Activated B cell treated with CpG ODN at 0.5 μM for 24 hours (primary cell): Measurements from ENCODE around the gene MANBA. TPM values are rescaled to one million over a fixed set of nuclear protein-coding genes. Genes with fewer than 3 reads are reported as not detected.

Source experiments
- ATAC-seq: fragments of 200-7000 bp; cut with Tn5 transposase; one replicate; pipeline ENCODE4 v1.10.0; 2021; ENCODE audit warnings: low read depth, mild to moderate bottlenecking, moderate library complexity
- CTCF ChIA-PET: fragments of 350-600 bp; sonication (Branson Sonifier 250); formaldehyde crosslinking; loops from one replicate; lab custom pipeline; 2021; ENCODE audit warnings: antibody characterized with exemption; lab: Charles Lee
- POLR2A ChIA-PET: fragments of 350-600 bp; sonication (Branson Sonifier 250); formaldehyde crosslinking; loops from one replicate; lab custom pipeline; 2021; ENCODE audit warnings: antibody characterized with exemption; lab: Charles Lee
- DNase-seq: peaks from one replicate; pipeline ENCODE4 v3.0.0; 2022
- H3K27ac Mint-ChIP-seq: one replicate; pipeline ENCODE4 v1.8.0; 2020; ENCODE audit warnings: mixed read lengths
- H3K27me3 Mint-ChIP-seq: one replicate; pipeline ENCODE4 v1.8.0; 2021; ENCODE audit warnings: mixed read lengths
- H3K36me3 Mint-ChIP-seq: one replicate; pipeline ENCODE4 v1.8.0; 2021; ENCODE audit warnings: low read depth, mixed read lengths
- H3K4me1 Mint-ChIP-seq: one replicate; pipeline ENCODE4 v1.8.0; 2021; ENCODE audit warnings: mixed read lengths
- H3K4me3 Mint-ChIP-seq: one replicate; pipeline ENCODE4 v1.8.0; 2020; ENCODE audit warnings: mild to moderate bottlenecking, mixed read lengths
- H3K9me3 Mint-ChIP-seq: one replicate; pipeline ENCODE4 v1.8.0; 2020; ENCODE audit warnings: mixed read lengths
- CTCF ChIP-seq: fragments of 200-600 bp; IDR thresholded peaks from one replicate; pipeline ENCODE4 v1.8.0; 2022; ENCODE audit warnings: antibody characterized with exemption, mild to moderate bottlenecking
- intact Hi-C: fragments of 100-400 bp; cut with micrococcal nuclease; formaldehyde crosslinking; loops from one replicate; pipeline ENCODE4 v1.15.1; 2024
- total RNA-seq: library from RNA; stranded (reverse); gene quantifications from 2 replicates; pipeline ENCODE4 v1.2.3, GENCODE V29; 2022

MANBA gene
- total RNA-seq, 1 donor from 2014 or later: 55.3 TPM

DNA sequence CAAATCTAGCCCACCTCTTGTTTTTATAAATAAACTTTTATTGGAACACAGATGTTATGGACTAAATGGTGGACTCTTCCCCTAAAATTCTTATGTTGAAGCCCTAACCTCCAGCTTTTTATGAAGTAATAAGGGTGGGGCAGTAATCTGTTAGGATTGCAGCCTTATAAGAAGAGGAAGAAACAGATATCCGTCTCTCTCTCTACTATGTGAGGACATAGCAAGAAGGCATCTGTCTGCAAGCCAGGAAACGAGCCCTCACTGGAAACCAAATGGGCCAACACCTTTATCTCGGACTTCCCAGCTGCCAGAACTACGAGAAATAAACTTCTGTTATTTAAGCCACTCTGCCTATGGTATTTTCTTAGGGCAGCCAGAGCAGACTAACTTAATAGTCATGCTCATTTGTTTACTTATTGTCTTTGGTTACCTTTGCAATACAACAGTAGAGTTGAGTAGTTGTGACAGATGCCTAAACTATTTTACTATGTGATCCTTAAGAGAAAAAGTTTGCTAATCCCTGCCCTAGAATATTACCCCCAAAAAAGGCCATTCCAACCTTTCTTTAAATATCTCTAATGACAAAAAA lies 67.4 kb downstream of the MANBA start:
- Mint-ChIP-seq H3K27me3 (no peaks in the 10 kb centered on the region), H3K4me3 (no peak overlapping the region), H3K9me3 (no peaks in the 10 kb centered on the region), H3K36me3 (peaks cover 59% of the 10 kb centered on the region), H3K27ac (no peak overlapping the region), H3K4me1 (no peaks in the 10 kb centered on the region)
- DNase-seq (no peak), ATAC-seq (no peak)
- POLR2A ChIA-PET: no interaction called here
- intact Hi-C loops: no loop called here
- CTCF ChIA-PET: no interaction called here
- no peak for TF ChIP-seq CTCF

DNA sequence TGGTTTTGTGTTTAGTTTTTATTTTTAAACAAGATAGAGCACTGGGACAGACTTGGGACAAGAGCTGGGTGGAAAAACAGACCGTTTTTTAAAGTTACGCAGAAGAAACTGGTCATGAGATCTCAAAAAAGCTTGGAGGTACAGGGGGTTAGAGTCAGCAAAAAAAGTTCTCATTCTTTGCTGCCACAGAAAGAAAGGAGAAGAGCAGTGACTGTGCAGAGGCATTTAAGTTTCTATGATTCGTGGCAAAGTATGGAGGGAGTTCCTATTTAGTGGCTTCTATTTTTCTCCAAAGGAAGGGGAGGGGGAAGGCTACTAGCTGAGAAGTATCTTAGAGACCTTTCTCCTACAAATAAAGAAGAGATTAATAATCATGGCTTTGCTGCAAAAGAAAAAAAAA lies 68.3 kb downstream of the MANBA start:
- Mint-ChIP-seq H3K36me3 (peaks cover 59% of the 10 kb centered on the region), H3K27me3 (no peaks in the 10 kb centered on the region), H3K4me3 (no peak overlapping the region), H3K27ac (no peak overlapping the region), H3K4me1 (no peaks in the 10 kb centered on the region), H3K9me3 (no peaks in the 10 kb centered on the region)
- ChIA-PET CTCF (no interaction called here), POLR2A (interaction anchor here (0.5 kb wide), 1 partner anchor 262 kb away, joined by 3 read pairs; no protein-coding TSS in a partner anchor)
- no peak for ATAC-seq
- no peak for TF ChIP-seq CTCF
- intact Hi-C loops: no loop called here
- DNase-seq: no peak

DNA sequence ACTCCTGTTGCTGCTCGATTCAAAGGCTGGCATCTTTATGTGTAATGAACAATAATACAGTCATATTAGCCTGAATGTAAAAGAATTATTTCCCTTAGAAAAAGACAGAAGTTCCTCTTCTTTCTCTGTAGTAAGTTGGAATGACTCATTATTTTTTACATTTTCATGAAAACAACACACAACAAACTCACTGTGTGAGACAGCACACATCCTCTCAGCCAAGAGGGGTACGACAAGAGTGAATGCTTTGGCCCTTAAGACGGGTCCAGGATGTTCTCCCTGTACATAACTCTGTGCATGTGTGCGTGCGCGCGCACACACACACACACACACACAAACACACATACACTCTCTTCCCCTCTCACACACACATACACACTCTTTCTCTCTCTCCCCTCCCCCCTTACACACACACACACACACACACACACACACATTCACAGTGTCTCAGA lies 72.8 kb downstream of the MANBA start:
- peaks cover 26% of the 10 kb centered on the region for H3K36me3 Mint-ChIP-seq
- no peaks in the 10 kb centered on the region for H3K9me3 Mint-ChIP-seq
- POLR2A ChIA-PET: interaction anchor here (1.3 kb wide), 1 partner anchor 73 kb away, joined by 9 read pairs; the partner anchor contains the start of gene MANBA
- intact Hi-C loops: loop anchor here (1.0 to 10.0 kb wide), 3 partner anchors 72 to 407 kb away; partner anchors contain the start of genes BDH2, MANBA and SLC9B1
- CTCF ChIA-PET: no interaction called here
- DNase-seq: no peak
- H3K27me3 Mint-ChIP-seq: no peaks in the 10 kb centered on the region
- H3K27ac Mint-ChIP-seq: no peak overlapping the region
- no peak overlapping the region for H3K4me3 Mint-ChIP-seq
- H3K4me1 Mint-ChIP-seq: no peaks in the 10 kb centered on the region
- ATAC-seq: peak; percentile 51
- TF ChIP-seq CTCF: no peak

DNA sequence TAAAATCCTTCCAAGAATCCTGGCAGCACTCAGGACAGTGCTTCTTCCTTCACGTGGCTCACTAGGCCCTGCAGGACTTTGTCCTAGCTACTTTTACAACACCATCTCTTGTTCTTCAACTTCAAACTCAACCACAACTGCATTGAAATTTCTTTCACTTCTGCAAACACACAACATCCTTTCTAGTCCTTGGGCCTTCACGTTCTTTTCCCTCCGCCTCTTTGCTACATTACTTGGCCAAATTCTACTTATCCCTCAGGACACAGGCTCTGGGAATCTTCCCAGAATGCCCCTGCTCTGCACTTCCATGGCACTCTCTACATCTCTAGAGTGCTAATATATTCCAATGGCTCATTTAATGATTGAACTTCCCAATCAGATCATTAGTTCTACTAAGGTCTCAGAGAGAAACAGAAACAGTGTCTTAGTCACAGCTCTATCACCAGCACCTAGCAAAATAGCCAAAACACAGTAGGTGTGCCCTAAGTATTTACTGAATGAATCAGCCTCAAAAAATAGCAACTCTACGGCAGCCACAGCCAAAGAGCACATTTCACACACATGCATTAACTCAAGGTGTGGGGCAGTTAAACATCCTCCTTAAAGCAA lies 73.3 kb downstream of the MANBA start:
- no peak overlapping the region for H3K27ac Mint-ChIP-seq
- peak; percentile 74 for ATAC-seq
- TF ChIP-seq CTCF: no peak
- H3K27me3 Mint-ChIP-seq: no peaks in the 10 kb centered on the region
- ChIA-PET POLR2A (interaction anchor here (1.3 kb wide), 1 partner anchor 73 kb away, joined by 9 read pairs; the partner anchor contains the start of gene MANBA), CTCF (no interaction called here)
- intact Hi-C loops: loop anchor here (1.0 to 10.0 kb wide), 3 partner anchors 73 to 407 kb away; partner anchors contain the start of genes BDH2, MANBA and SLC9B1
- no peaks in the 10 kb centered on the region for H3K9me3 Mint-ChIP-seq
- H3K4me1 Mint-ChIP-seq: no peaks in the 10 kb centered on the region
- peaks cover 25% of the 10 kb centered on the region for H3K36me3 Mint-ChIP-seq
- no peak overlapping the region for H3K4me3 Mint-ChIP-seq
- DNase-seq: no peak

DNA sequence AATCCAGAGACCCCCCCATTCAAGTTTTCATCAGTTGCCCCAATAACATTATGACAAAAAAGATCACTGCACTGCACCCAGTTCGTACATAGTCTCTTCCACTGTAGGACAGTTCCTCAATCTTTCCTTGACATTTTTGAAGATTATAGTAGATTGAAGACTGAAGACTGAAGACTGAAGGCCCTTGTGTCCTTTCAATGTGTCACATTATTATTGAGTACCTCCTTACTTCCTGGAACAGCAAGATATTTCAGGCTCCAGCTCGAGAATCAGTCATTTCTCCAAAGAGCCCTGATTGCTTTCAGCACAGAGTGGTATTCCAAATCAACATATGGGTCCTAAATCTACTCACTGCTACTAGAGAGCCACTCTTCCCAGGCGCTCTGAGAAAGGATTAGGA lies 75.0 kb downstream of the MANBA start:
- no peaks in the 10 kb centered on the region for H3K4me1 Mint-ChIP-seq
- H3K4me3 Mint-ChIP-seq: no peak overlapping the region
- H3K36me3 Mint-ChIP-seq: peaks cover 26% of the 10 kb centered on the region
- H3K9me3 Mint-ChIP-seq: no peaks in the 10 kb centered on the region
- H3K27me3 Mint-ChIP-seq: no peaks in the 10 kb centered on the region
- no peak for DNase-seq
- no peak for TF ChIP-seq CTCF
- CTCF ChIA-PET: no interaction called here
- H3K27ac Mint-ChIP-seq: no peak overlapping the region
- POLR2A ChIA-PET: no interaction called here
- ATAC-seq: no peak
- intact Hi-C loops: loop anchor here (5.0 to 10.0 kb wide), 2 partner anchors 332 to 409 kb away; partner anchors contain the start of genes BDH2 and SLC9B1
